K562 (cell line): ENCODE data around the gene SLC4A2. TPM values are rescaled to one million over a fixed set of nuclear protein-coding genes. Genes with fewer than 3 reads are reported as not detected.

ENCODE experiments used
- NR2C1 ChIP-seq, 2 experiments: fragments of 450-650 bp; IDR thresholded peaks; 2 replicates each; pipeline ENCODE4 v1.6.1; 2017; ENCODE audit warnings: mild to moderate bottlenecking in 2 of 2, antibody characterized with exemption in 1 of 2, inconsistent platforms in 1 of 2, missing compliant biosample characterization in 1 of 2, missing genetic modification characterization in 1 of 2
- TCF3 ChIP-seq: sonication (generic); formaldehyde crosslinking; IDR thresholded peaks from 2 replicates; pipeline ENCODE4 v1.4.0; 2020; ENCODE audit warnings: mild to moderate bottlenecking, missing genetic modification reagents
- TEAD1 ChIP-seq, 2 experiments: fragments of 450-650 bp in 1 of 2; sonication (generic) in 1 of 2; formaldehyde crosslinking; IDR thresholded peaks; 2 replicates each; pipeline versions ENCODE4 v1.4.0 to v1.8.0; 2020 to 2022; ENCODE audit warnings: mild to moderate bottlenecking in 2 of 2, missing genetic modification reagents in 1 of 2
- TEAD4 ChIP-seq, 2 experiments: sonication (generic) in 1 of 2; formaldehyde crosslinking in 1 of 2; IDR thresholded peaks; 2 replicates each; pipeline versions ENCODE4 v1.6.1 to v1.8.0; 2012 to 2022; ENCODE audit warnings: borderline replicate concordance in 1 of 2, inconsistent platforms in 1 of 2, low read length in 1 of 2, mild to moderate bottlenecking in 1 of 2, missing genetic modification reagents in 1 of 2
- XRCC5 ChIP-seq: fragments of 200-400 bp; formaldehyde crosslinking; IDR thresholded peaks from 2 replicates; pipeline ENCODE4 v1.6.1; 2017; ENCODE audit warnings: low read depth, mild to moderate bottlenecking, low read length
- ZBTB7A ChIP-seq: IDR thresholded peaks from 2 replicates; pipeline ENCODE4 v1.6.1; 2011; ENCODE audit warnings: low read depth, mild to moderate bottlenecking, low read length, moderate library complexity, borderline replicate concordance; ENCODE audit not compliant: control insufficient read depth
- ZNF232 ChIP-seq: sonication (generic); formaldehyde crosslinking; IDR thresholded peaks from 2 replicates; pipeline ENCODE4 v1.8.0; 2022; ENCODE audit warnings: mild to moderate bottlenecking, missing genetic modification reagents
- ZNF253 ChIP-seq: fragments of 250-450 bp; sonication (Bioruptor Pico); conservative IDR thresholded peaks from 2 replicates; pipeline ENCODE4 v1.6.1; 2021; ENCODE audit warnings: mild to moderate bottlenecking
- ZNF696 ChIP-seq: fragments of 250-450 bp; sonication (Bioruptor Pico); conservative IDR thresholded peaks from 2 replicates; pipeline ENCODE4 v1.4.0; 2020; ENCODE audit warnings: mild to moderate bottlenecking, moderate library complexity
- polyA plus RNA-seq, 8 experiments: library from polyadenylated mRNA; depleted of rRNA in 4 of 8; stranded (reverse) in 5 of 8; unstranded in 3 of 8; fragments of >200 nt; fragmentation: Nextera tagmentation in 2 of 8; fragmentation: Illumina TruSeq in 1 of 8; extraction: Ambion mirVana in 2 of 8; extraction: Trizol in 1 of 8; gene quantifications; 2 replicates each; pipeline versions ENCODE4 v1.2.1 to v1.2.3, GENCODE V29; 2011 to 2014; ENCODE audit warnings: inconsistent platforms in 1 of 8, missing spikeins in 1 of 8
- total RNA-seq, 7 experiments: library from RNA; depleted of rRNA in 6 of 7; stranded (reverse); fragments of >200 nt in 6 of 7; fragmentation: Illumina TruSeq in 2 of 7; extraction: Trizol in 2 of 7; gene quantifications; 2 replicates each; pipeline versions ENCODE4 v1.2.1 to v1.2.3, GENCODE V29; 2011 to 2021; ENCODE audit warnings: low replicate concordance in 1 of 7
- TF ChIP-seq, protein P1 (sequence below), 2 experiments: fragments of 450-650 bp in 1 of 2; sonication (generic) in 1 of 2; formaldehyde crosslinking in 1 of 2; IDR thresholded peaks; 2 replicates each; pipeline versions ENCODE4 v1.7.1 to v1.9.0; 2016 to 2022; ENCODE audit warnings: inconsistent platforms in 1 of 2, mild to moderate bottlenecking in 1 of 2, missing genetic modification reagents in 1 of 2
- TF ChIP-seq, protein P2 (sequence below): sonication (generic); formaldehyde crosslinking; IDR thresholded peaks from 2 replicates; pipeline ENCODE4 v1.9.0; 2022; ENCODE audit warnings: mild to moderate bottlenecking, missing genetic modification reagents
- TF ChIP-seq, protein P3 (sequence below), 3 experiments: IDR thresholded peaks in 2 of 3; conservative IDR thresholded peaks in 1 of 3; 2 replicates each; pipeline ENCODE4 v1.5.1; 2011 to 2012; ENCODE audit warnings: low read length in 3 of 3, mild to moderate bottlenecking in 3 of 3, control low read depth in 2 of 3, improper control_type of control experiment in 1 of 3, inconsistent platforms in 1 of 3, low read depth in 1 of 3, mixed read lengths in 1 of 3, moderate library complexity in 1 of 3; ENCODE audit not compliant: insufficient read depth in 2 of 3
- TF ChIP-seq, protein P4 (sequence below): sonication (generic); formaldehyde crosslinking; IDR thresholded peaks from 2 replicates; pipeline ENCODE4 v1.8.0; 2023; ENCODE audit warnings: mild to moderate bottlenecking, missing genetic modification reagents

Gene SLC4A2
- total and polyA plus RNA-seq, 9 of the 15 experiments (the other 6 are each of a cell fraction or from before 2014, with no cell fraction given) = 11.4 to 375 (median 130) TPM

DNA sequence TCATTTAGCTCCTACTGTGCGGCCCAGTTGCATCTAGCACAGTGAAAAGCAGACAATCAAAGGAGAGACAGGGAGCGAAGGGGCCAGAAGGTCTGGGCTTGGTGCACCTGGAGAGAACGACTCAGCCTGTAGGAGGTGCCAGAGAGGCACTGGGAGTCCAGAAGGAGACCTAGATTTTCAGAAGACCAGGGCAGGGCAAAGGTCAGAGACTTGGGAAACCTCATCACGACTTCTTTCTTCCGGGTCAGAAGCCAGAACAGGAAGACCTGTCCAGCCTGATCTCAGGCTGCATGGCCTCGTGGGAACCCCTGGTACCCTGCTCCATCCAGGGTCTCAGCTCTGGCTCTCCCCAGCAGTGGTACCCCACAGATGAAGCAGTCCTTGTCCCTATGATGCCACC lies 32.0 kb downstream of the SLC4A2 start (continued):
- TF ChIP-seq, protein P1, sequence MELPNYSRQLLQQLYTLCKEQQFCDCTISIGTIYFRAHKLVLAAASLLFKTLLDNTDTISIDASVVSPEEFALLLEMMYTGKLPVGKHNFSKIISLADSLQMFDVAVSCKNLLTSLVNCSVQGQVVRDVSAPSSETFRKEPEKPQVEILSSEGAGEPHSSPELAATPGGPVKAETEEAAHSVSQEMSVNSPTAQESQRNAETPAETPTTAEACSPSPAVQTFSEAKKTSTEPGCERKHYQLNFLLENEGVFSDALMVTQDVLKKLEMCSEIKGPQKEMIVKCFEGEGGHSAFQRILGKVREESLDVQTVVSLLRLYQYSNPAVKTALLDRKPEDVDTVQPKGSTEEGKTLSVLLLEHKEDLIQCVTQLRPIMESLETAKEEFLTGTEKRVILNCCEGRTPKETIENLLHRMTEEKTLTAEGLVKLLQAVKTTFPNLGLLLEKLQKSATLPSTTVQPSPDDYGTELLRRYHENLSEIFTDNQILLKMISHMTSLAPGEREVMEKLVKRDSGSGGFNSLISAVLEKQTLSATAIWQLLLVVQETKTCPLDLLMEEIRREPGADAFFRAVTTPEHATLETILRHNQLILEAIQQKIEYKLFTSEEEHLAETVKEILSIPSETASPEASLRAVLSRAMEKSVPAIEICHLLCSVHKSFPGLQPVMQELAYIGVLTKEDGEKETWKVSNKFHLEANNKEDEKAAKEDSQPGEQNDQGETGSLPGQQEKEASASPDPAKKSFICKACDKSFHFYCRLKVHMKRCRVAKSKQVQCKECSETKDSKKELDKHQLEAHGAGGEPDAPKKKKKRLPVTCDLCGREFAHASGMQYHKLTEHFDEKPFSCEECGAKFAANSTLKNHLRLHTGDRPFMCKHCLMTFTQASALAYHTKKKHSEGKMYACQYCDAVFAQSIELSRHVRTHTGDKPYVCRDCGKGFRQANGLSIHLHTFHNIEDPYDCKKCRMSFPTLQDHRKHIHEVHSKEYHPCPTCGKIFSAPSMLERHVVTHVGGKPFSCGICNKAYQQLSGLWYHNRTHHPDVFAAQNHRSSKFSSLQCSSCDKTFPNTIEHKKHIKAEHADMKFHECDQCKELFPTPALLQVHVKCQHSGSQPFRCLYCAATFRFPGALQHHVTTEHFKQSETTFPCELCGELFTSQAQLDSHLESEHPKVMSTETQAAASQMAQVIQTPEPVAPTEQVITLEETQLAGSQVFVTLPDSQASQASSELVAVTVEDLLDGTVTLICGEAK (IDR thresholded peaks at IDR 0.05) = peak; percentile 49
- TF ChIP-seq, protein P1 (CRISPR knock-in tag; IDR thresholded peaks at IDR 0.05) = no peak
- TF ChIP-seq TEAD1 (CRISPR knock-in tag; IDR thresholded peaks at IDR 0.05) (0 out of 4 replicates have a peak, but pooled peaks of 1 of the 2 experiments have one; percentile 19), TEAD4 (IDR thresholded peaks at IDR 0.05; ENCODE audit: low read length) (peak; percentile 45), TEAD4 (CRISPR knock-in tag; IDR thresholded peaks at IDR 0.05; ENCODE audit: borderline replicate concordance) (no peak), ZNF696 (CRISPR knock-in tag) (no peak), ZNF232 (CRISPR knock-in tag) (0 out of 2 replicates have a peak, but pooled peaks have one; percentile 47), ZNF253 (CRISPR knock-in tag) (no peak), XRCC5 (peak; percentile 66; the same call in 1 of the 2 replicates), TCF3 (CRISPR knock-in tag) (peak; percentile 16; the same call in 1 of the 2 replicates), NR2C1 (IDR thresholded peaks at IDR 0.05) (peak; percentile 92), NR2C1 (tag; IDR thresholded peaks at IDR 0.05) (peak; percentile 96), ZBTB7A (peak; percentile 45; the same call in 1 of the 2 replicates)
- TF ChIP-seq, protein P2, sequence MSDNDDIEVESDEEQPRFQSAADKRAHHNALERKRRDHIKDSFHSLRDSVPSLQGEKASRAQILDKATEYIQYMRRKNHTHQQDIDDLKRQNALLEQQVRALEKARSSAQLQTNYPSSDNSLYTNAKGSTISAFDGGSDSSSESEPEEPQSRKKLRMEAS (CRISPR knock-in tag) = peak; percentile 50
- TF ChIP-seq, protein P3, sequence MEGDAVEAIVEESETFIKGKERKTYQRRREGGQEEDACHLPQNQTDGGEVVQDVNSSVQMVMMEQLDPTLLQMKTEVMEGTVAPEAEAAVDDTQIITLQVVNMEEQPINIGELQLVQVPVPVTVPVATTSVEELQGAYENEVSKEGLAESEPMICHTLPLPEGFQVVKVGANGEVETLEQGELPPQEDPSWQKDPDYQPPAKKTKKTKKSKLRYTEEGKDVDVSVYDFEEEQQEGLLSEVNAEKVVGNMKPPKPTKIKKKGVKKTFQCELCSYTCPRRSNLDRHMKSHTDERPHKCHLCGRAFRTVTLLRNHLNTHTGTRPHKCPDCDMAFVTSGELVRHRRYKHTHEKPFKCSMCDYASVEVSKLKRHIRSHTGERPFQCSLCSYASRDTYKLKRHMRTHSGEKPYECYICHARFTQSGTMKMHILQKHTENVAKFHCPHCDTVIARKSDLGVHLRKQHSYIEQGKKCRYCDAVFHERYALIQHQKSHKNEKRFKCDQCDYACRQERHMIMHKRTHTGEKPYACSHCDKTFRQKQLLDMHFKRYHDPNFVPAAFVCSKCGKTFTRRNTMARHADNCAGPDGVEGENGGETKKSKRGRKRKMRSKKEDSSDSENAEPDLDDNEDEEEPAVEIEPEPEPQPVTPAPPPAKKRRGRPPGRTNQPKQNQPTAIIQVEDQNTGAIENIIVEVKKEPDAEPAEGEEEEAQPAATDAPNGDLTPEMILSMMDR (IDR thresholded peaks at IDR 0.05 in 2 of 3, conservative IDR thresholded peaks at IDR 0.05 in 1 of 3; ENCODE audit: insufficient read depth in 2 of 3, low read depth in 1 of 3, low read length in 3 of 3) = peak; percentile 86 to 96 (median 88)
- TF ChIP-seq, protein P4, sequence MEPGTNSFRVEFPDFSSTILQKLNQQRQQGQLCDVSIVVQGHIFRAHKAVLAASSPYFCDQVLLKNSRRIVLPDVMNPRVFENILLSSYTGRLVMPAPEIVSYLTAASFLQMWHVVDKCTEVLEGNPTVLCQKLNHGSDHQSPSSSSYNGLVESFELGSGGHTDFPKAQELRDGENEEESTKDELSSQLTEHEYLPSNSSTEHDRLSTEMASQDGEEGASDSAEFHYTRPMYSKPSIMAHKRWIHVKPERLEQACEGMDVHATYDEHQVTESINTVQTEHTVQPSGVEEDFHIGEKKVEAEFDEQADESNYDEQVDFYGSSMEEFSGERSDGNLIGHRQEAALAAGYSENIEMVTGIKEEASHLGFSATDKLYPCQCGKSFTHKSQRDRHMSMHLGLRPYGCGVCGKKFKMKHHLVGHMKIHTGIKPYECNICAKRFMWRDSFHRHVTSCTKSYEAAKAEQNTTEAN = peak; percentile 71; the same call in 1 of the 2 replicates
